Endothelial cell of umbilical vein (primary cell): ENCODE measurements around the gene TADA2B. TPM values are rescaled to one million over a fixed set of nuclear protein-coding genes. Genes with fewer than 3 reads are reported as not detected.

Experiments used
- BruUV-seq: library from RNA; stranded (reverse); fragments of 400-500 nt; replicated peaks from 2 replicates; lab custom pipeline; 2021; lab: Mats Ljungman, UMichigan
- CTCF ChIA-PET: fragments of 300-600, 350-600 bp; sonication (Branson Sonifier 250); formaldehyde crosslinking; loops from one replicate; lab custom pipeline; 2021; ENCODE audit warnings: antibody characterized with exemption, inconsistent platforms; lab: Charles Lee
- POLR2A ChIA-PET: fragments of 300-600, 350-600 bp; sonication (Branson Sonifier 250); formaldehyde crosslinking; loops from one replicate; lab custom pipeline; 2021; ENCODE audit warnings: antibody characterized with exemption, inconsistent platforms; lab: Charles Lee
- DNase-seq: peaks from one replicate; pipeline ENCODE4 v3.0.0-alpha.2; 2011; ENCODE audit warnings: low read depth, low spot score
- FAIRE-seq: peaks from 2 replicates; lab custom pipeline; 2011; peaks lifted over from hg19 to GRCh38; lab: Jason Lieb, UNC
- H2AFZ ChIP-seq: 2 replicates; pipeline ENCODE4 v1.6.0; 2012; ENCODE audit warnings: low read depth, low read length, control low read depth, inconsistent platforms
- H3K27ac ChIP-seq: 2 replicates; pipeline ENCODE4 v1.5.1; 2011; ENCODE audit warnings: low read depth, mild to moderate bottlenecking, control low read depth, low read length, moderate library complexity; ENCODE audit not compliant: insufficient read depth
- H3K27me3 ChIP-seq, 2 experiments: 2 replicates each; pipeline versions ENCODE4 v1.6.0 to v1.6.1; 2011; ENCODE audit warnings: low read length in 2 of 2, mixed read lengths in 1 of 2; ENCODE audit not compliant: control insufficient read depth in 2 of 2, insufficient read depth in 2 of 2
- H3K36me3 ChIP-seq, 2 experiments: 2 replicates in 1 of 2; 3 replicates in 1 of 2; pipeline ENCODE4 v1.5.1; 2011; ENCODE audit warnings: low read length in 2 of 2, mild to moderate bottlenecking in 1 of 2, moderate library complexity in 1 of 2; ENCODE audit not compliant: control insufficient read depth in 2 of 2, insufficient read depth in 2 of 2; ENCODE audit errors: extremely low read depth in 1 of 2
- H3K4me1 ChIP-seq: 3 replicates; pipeline ENCODE4 v1.5.1; 2011; ENCODE audit warnings: mild to moderate bottlenecking, low read length; ENCODE audit not compliant: control insufficient read depth, insufficient read depth; ENCODE audit errors: extremely low read depth
- H3K4me2 ChIP-seq: 2 replicates; pipeline ENCODE4 v1.6.1; 2011; ENCODE audit warnings: low read length, control low read depth, mixed read lengths; ENCODE audit not compliant: insufficient read depth
- H3K4me3 ChIP-seq, 3 experiments: fragments of 200-600 bp in 1 of 3; sonication (generic), shearing (Covaris generic) in 1 of 3; replicated peaks in 1 of 3; 2 replicates each; pipeline ENCODE4 v1.5.1; 2011 to 2016; ENCODE audit warnings: control low read depth in 3 of 3, low read length in 3 of 3, mild to moderate bottlenecking in 2 of 3, inconsistent platforms in 1 of 3, low read depth in 1 of 3, moderate library complexity in 1 of 3; ENCODE audit not compliant: insufficient read depth in 1 of 3
- H3K79me2 ChIP-seq: 2 replicates; pipeline ENCODE4 v1.6.0; 2012; ENCODE audit warnings: low read length, inconsistent platforms; ENCODE audit not compliant: control insufficient read depth, insufficient read depth
- H3K9ac ChIP-seq: replicated peaks from 2 replicates; pipeline ENCODE3; 2011; ENCODE audit warnings: low read length, control low read depth; ENCODE audit not compliant: insufficient read depth; ENCODE audit errors: extremely low read depth
- H3K9me1 ChIP-seq: replicated peaks from 3 replicates; pipeline ENCODE4 v1.6.0; 2011; ENCODE audit warnings: mild to moderate bottlenecking, low read length; ENCODE audit not compliant: control insufficient read depth, insufficient read depth; ENCODE audit errors: extremely low read depth
- H3K9me3 ChIP-seq: replicated peaks from 2 replicates; pipeline ENCODE4 v1.5.1; 2012; ENCODE audit warnings: low read length, inconsistent platforms; ENCODE audit not compliant: control insufficient read depth, insufficient read depth
- H4K20me1 ChIP-seq: replicated peaks from 2 replicates; pipeline ENCODE3; 2011; ENCODE audit warnings: mild to moderate bottlenecking, low read length; ENCODE audit not compliant: control insufficient read depth, insufficient read depth; ENCODE audit errors: extremely low read depth
- EZH2 ChIP-seq: IDR thresholded peaks from 2 replicates; pipeline ENCODE4 v1.6.1; 2012; ENCODE audit warnings: borderline replicate concordance, low read depth, mild to moderate bottlenecking, moderate library complexity, low read length, inconsistent platforms; ENCODE audit not compliant: severe bottlenecking
- FOS ChIP-seq: IDR thresholded peaks from 2 replicates; pipeline ENCODE4 v1.6.1; 2011; ENCODE audit warnings: mild to moderate bottlenecking, low read length, moderate library complexity, borderline replicate concordance; ENCODE audit not compliant: insufficient read depth
- GATA2 ChIP-seq: IDR thresholded peaks from 2 replicates; pipeline ENCODE4 v1.7.0; 2011; ENCODE audit warnings: low read depth, mild to moderate bottlenecking, moderate library complexity, mixed read lengths, low read length; ENCODE audit not compliant: insufficient read length, insufficient read depth
- JUN ChIP-seq: IDR thresholded peaks from 2 replicates; pipeline ENCODE4 v1.6.1; 2011; ENCODE audit warnings: borderline replicate concordance, low read depth; ENCODE audit not compliant: insufficient read length, insufficient read depth
- MYC ChIP-seq: IDR thresholded peaks from one replicate; pipeline ENCODE4 v1.6.1; 2011; ENCODE audit warnings: mild to moderate bottlenecking, low read depth, low read length
- POLR2A ChIP-seq: IDR thresholded peaks from 2 replicates; pipeline ENCODE4 v1.6.1; 2012; ENCODE audit warnings: low read depth, mild to moderate bottlenecking, control low read depth, low read length
- POLR2AphosphoS5 ChIP-seq: IDR thresholded peaks from 2 replicates; pipeline ENCODE4 v1.6.1; 2012; ENCODE audit warnings: low read depth, mild to moderate bottlenecking, control low read depth, low read length, moderate library complexity; ENCODE audit not compliant: insufficient read depth
- dilution Hi-C: fragments of 300-500 bp; cut with MboI; formaldehyde crosslinking; loops from one replicate; pipeline ENCODE4 v1.15.0; 2019; ENCODE audit warnings: low sequenced_read_pairs; ENCODE audit not compliant: extremely low pct_ligation_motif_present
- intact Hi-C: fragments of 100-400 bp; cut with micrococcal nuclease; formaldehyde crosslinking; loops from one replicate; pipeline ENCODE4 v1.10.0; 2022
- polyA plus RNA-seq, 4 experiments: library from polyadenylated mRNA; depleted of rRNA in 3 of 4; stranded (reverse) in 3 of 4; unstranded in 1 of 4; fragments of >200 nt; gene quantifications; 2 replicates each; pipeline versions ENCODE4 v1.2.1 to v1.2.3, GENCODE V29; 2011 to 2012; ENCODE audit warnings: missing spikeins in 1 of 4
- total RNA-seq: library from RNA; stranded (reverse); gene quantifications from 2 replicates; pipeline ENCODE4 v1.2.3, GENCODE V29; 2021
- TF ChIP-seq, protein P1 (sequence below), 2 donors: IDR thresholded peaks; 1 replicate in 1 of 2; 2 replicates in 1 of 2; pipeline ENCODE4 v1.5.1; 2011; ENCODE audit warnings: low read length in 2 of 2, mild to moderate bottlenecking in 2 of 2, moderate library complexity in 2 of 2, control low read depth in 1 of 2, inconsistent platforms in 1 of 2, low read depth in 1 of 2; ENCODE audit not compliant: insufficient read depth in 1 of 2; ENCODE audit errors: extremely low read depth in 1 of 2
- TF ChIP-seq, protein P2 (sequence below): IDR thresholded peaks from 2 replicates; pipeline ENCODE4 v1.6.1; 2011; ENCODE audit not compliant: insufficient read depth, insufficient read length

The TADA2B gene
- total and polyA plus RNA-seq, 2 donors (not counting 3 experiments of a cell fraction or from before 2014, with no cell fraction given) = 5.5 to 11.5 TPM

DNA sequence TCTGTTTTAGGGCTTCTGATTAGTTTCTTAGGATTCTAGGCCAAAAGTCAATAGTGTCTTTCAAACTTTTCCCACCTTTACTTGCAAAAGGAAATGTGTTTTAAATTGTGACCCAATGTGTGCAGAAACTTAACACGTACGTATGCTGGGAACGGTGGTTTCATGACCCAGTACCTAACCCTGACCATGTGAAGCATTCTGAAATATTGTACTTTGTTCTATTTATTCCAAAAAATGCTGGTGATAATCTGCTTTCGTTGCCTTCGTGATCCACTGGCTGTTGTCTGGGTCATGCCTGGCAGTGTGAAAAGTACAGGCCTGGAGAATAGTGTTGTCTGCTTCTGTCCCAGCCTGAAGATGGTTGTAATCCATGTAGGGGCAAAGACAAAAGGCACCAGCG lies 26.7 kb upstream of the TADA2B start:
- H3K27ac ChIP-seq = no peak overlapping the region
- TF ChIP-seq POLR2AphosphoS5 (no peak), GATA2 (no peak), JUN (no peak), POLR2A (no peak), EZH2 (no peak), MYC (no peak), FOS (no peak)
- TF ChIP-seq, protein P1, sequence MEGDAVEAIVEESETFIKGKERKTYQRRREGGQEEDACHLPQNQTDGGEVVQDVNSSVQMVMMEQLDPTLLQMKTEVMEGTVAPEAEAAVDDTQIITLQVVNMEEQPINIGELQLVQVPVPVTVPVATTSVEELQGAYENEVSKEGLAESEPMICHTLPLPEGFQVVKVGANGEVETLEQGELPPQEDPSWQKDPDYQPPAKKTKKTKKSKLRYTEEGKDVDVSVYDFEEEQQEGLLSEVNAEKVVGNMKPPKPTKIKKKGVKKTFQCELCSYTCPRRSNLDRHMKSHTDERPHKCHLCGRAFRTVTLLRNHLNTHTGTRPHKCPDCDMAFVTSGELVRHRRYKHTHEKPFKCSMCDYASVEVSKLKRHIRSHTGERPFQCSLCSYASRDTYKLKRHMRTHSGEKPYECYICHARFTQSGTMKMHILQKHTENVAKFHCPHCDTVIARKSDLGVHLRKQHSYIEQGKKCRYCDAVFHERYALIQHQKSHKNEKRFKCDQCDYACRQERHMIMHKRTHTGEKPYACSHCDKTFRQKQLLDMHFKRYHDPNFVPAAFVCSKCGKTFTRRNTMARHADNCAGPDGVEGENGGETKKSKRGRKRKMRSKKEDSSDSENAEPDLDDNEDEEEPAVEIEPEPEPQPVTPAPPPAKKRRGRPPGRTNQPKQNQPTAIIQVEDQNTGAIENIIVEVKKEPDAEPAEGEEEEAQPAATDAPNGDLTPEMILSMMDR (IDR thresholded peaks at IDR 0.05; ENCODE audit: extremely low read depth in 1 of 2, insufficient read depth in 1 of 2, low read depth in 1 of 2, low read length in 2 of 2) = no peak
- TF ChIP-seq, protein P2, sequence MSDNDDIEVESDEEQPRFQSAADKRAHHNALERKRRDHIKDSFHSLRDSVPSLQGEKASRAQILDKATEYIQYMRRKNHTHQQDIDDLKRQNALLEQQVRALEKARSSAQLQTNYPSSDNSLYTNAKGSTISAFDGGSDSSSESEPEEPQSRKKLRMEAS = no peak
- FAIRE-seq (no peak), DNase-seq (no peak)
- no peak overlapping the region for H3K4me2 ChIP-seq
- no peak overlapping the region for H2AFZ ChIP-seq
- H3K9me3 ChIP-seq = no peaks in the 10 kb centered on the region
- H3K9ac ChIP-seq = no peak overlapping the region
- intact Hi-C loops = no loop called here
- ChIA-PET CTCF (no interaction called here), POLR2A (no interaction called here)
- H3K9me1 ChIP-seq = no peaks in the 10 kb centered on the region
- peaks cover 0 to 16% of the 10 kb centered on the region in 2 experiments for H3K36me3 ChIP-seq
- no peaks in the 10 kb centered on the region for H3K79me2 ChIP-seq
- dilution Hi-C loops = no loop called here
- no peaks in the 10 kb centered on the region for H3K4me1 ChIP-seq
- H4K20me1 ChIP-seq = no peaks in the 10 kb centered on the region
- no peak overlapping the region for H3K4me3 ChIP-seq
- H3K27me3 ChIP-seq = no peaks in the 10 kb centered on the region
- no TSS peak for BruUV-seq
